ES-I3 (cell line): ENCODE data around the gene WDFY3.

Experiments
- H3K36me3 ChIP-seq: 2 replicates; pipeline ENCODE4 v1.6.1; 2013; ENCODE audit warnings: mild to moderate bottlenecking, low read length, control low read depth, moderate library complexity; ENCODE audit not compliant: insufficient read depth
- H3K4me1 ChIP-seq: 2 replicates; pipeline ENCODE4 v1.6.1; 2013; ENCODE audit warnings: mild to moderate bottlenecking, control low read depth, low read length; ENCODE audit not compliant: insufficient read depth
- H3K9ac ChIP-seq: 2 replicates; pipeline ENCODE4 v1.6.1; 2013; ENCODE audit warnings: low read depth, mild to moderate bottlenecking, low read length, moderate library complexity
- H3K9me3 ChIP-seq: 2 replicates; pipeline ENCODE4 v1.6.1; 2013; ENCODE audit warnings: mild to moderate bottlenecking, low read length, moderate library complexity; ENCODE audit not compliant: control insufficient read depth, insufficient read depth

Gene WDFY3

GRCh38 chr4:84639145-84639544 lies 327.3 kb downstream of the WDFY3 start:
- Histone ChIP-seq H3K36me3 (0 out of 2 replicates have a peak, but pooled peaks cover 5% of the 10 kb centered on the region), H3K9ac (no peak overlapping the region), H3K4me1 (no peaks in the 10 kb centered on the region), H3K9me3 (no peaks in the 10 kb centered on the region)

GRCh38 chr4:84638092-84638491 lies 328.4 kb downstream of the WDFY3 start:
- no peaks in the 10 kb centered on the region for H3K9me3 ChIP-seq
- H3K4me1 ChIP-seq: no peaks in the 10 kb centered on the region
- H3K36me3 ChIP-seq: no peaks in the 10 kb centered on the region
- no peak overlapping the region for H3K9ac ChIP-seq

- Histone ChIP-seq H3K36me3 (no peaks in the 10 kb centered on the region), H3K9me3 (no peaks in the 10 kb centered on the region), H3K9ac (no peak overlapping the region), H3K4me1 (no peaks in the 10 kb centered on the region)
Observed at GRCh38 chr4:84634961-84635360, 331.5 kb downstream of the WDFY3 start.

GRCh38 chr4:84632092-84632491 lies 334.4 kb downstream of the WDFY3 start:
- Histone ChIP-seq H3K9ac (no peak overlapping the region), H3K9me3 (no peaks in the 10 kb centered on the region), H3K4me1 (no peaks in the 10 kb centered on the region)

GRCh38 chr4:84631573-84631972 lies 334.9 kb downstream of the WDFY3 start:
- no peaks in the 10 kb centered on the region for H3K9me3 ChIP-seq
- no peaks in the 10 kb centered on the region for H3K4me1 ChIP-seq
- H3K36me3 ChIP-seq: no peaks in the 10 kb centered on the region
- no peak overlapping the region for H3K9ac ChIP-seq

More at GRCh38 chr4:84632092-84632491, 334.4 kb downstream of the WDFY3 start:
- no peaks in the 10 kb centered on the region for H3K36me3 ChIP-seq

GRCh38 chr4:84626673-84627072 lies 339.8 kb downstream of the WDFY3 start:
- no peaks in the 10 kb centered on the region for H3K4me1 ChIP-seq
- H3K9me3 ChIP-seq: no peaks in the 10 kb centered on the region
- no peaks in the 10 kb centered on the region for H3K36me3 ChIP-seq
- H3K9ac ChIP-seq: no peak overlapping the region

GRCh38 chr4:84623661-84624060 lies 342.8 kb downstream of the WDFY3 start:
- Histone ChIP-seq H3K9ac (no peak overlapping the region), H3K9me3 (no peaks in the 10 kb centered on the region), H3K36me3 (no peaks in the 10 kb centered on the region), H3K4me1 (no peaks in the 10 kb centered on the region)

- Histone ChIP-seq H3K4me1 (no peaks in the 10 kb centered on the region), H3K9me3 (no peaks in the 10 kb centered on the region), H3K36me3 (no peaks in the 10 kb centered on the region), H3K9ac (no peak overlapping the region)
Observed at GRCh38 chr4:84622959-84623358, 343.5 kb downstream of the WDFY3 start.
